Stimulated activated CD4-positive, alpha-beta T cell treated with anti-CD3 and anti-CD28 coated beads, Interleukin-15, amount 100 ng/mL, for 24 hours (primary cell): ENCODE results near the gene GTF2H1.
"Not testable (repeated sequence)": the region's sequence is repeated elsewhere in the genome, so short reads cannot be mapped to it uniquely, and the experiment has no call there.

Experiments
- DNase-seq: peaks from one replicate; pipeline ENCODE4 v3.0.0-alpha.2; 2020

The GTF2H1 gene

GRCh38 chr11:18383388-18384156 lies 61.2 kb downstream of the GTF2H1 start:
- DNase-seq, result peak; percentile 89

DNA sequence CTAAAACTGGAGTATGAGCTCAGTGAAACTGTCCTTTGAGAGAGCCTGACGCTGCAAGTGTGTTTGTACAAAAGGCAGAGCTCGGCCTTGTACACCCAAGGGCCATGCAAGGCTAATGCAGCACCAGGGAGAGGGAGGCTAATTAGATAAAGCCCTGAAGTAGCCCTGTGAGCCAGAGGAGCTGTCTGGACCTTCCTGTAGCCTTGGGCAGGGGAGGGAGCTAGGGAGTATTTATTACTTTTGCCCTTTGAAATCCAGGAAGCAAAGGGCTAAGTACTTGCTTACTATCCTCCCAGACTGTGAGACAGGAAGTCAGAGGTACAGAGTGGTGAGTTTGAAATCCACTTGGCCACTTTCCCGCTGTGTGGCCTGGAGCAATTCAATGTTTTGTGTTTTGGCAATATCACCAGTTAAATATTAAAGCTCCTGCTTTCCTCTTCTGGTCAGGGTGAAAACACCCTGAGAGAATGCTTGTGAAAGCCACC lies 61.8 kb downstream of the GTF2H1 start:
- DNase-seq, result no peak

GRCh38 chr11:18390088-18390487 lies 67.7 kb downstream of the GTF2H1 start:
- no peak for DNase-seq

DNA sequence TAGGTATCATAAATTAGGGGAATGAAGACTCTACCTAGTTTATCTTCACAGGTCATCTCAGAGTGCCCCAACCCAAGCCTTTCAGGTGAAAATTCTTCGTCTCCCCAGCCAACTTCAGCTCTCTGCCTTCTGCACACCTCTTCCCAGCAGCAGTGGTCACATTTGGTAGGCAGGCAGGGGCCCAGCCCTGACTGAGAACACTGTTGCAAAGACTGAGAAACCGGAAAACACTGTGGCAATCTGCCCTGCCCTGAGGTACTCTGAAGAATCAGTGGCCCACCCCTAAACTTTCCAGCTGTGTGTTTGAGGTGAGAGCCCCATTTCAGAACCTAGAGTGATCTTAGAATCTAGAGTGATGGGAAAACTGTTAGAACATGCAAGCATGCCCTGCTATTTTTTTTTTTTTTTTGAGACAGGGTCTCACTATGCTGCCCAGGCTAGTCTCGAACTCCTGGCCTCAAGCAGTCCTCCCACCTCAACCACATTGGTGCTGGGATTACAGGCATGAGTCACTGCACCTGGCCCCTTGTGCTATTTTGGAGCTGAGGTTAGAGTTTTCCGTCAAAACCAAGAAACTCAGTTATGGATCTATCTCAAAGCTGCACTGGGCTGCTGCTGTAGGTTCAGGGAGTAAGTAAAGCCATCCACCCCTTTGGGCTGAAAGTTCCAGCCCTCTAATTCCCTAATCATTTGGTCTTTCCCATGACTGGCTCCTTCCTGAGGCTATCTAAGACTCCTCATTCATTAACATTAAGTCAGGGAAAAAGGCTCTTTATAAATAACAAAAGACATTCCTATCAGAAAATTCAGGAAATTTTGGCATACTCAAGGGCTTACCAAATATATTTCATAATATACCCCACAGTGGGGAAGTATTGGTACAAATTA lies 70.3 kb downstream of the GTF2H1 start:
- DNase-seq, result peak; percentile 50

GRCh38 chr11:18393581-18394274 lies 71.4 kb downstream of the GTF2H1 start:
- peak; percentile 53 for DNase-seq

GRCh38 chr11:18394275-18394927 lies 72.0 kb downstream of the GTF2H1 start, which contains the start of gene LDHA:
TSS of gene LDHA (plus strand) at chr11:18394563. CDS start at chr11:18396843, 2,280 bp downstream.
- peak; percentile 100 for DNase-seq

- DNase-seq, result peak; percentile 47
These were observed 72.8 kb downstream of the GTF2H1 start for GRCh38 chr11:18394928-18395734.

- DNase-seq, result peak; percentile 95
These were observed 73.6 kb downstream of the GTF2H1 start for GRCh38 chr11:18395735-18396504.

DNA sequence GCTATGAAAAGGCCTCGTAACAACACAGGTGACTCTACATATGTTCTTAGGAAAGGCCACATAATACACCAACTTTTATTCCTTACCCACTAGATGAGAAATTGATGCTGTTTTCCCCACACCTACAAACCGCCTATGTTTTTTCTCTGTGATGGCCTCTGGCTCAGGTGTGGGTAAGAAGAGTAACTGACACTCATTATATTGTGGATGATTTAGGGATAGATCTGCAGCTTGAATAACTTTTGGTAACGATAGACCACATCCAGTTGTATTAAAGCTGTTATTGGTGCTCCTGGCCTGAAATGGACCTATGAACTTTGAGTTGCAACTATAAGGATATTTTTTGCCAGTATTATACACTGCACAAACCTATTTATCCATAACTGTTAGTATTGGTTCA lies 75.6 kb downstream of the GTF2H1 start:
- DNase-seq, result no peak

- not testable (repeated sequence) for DNase-seq
These were observed 78.7 kb downstream of the GTF2H1 start for GRCh38 chr11:18401077-18401476.

DNA sequence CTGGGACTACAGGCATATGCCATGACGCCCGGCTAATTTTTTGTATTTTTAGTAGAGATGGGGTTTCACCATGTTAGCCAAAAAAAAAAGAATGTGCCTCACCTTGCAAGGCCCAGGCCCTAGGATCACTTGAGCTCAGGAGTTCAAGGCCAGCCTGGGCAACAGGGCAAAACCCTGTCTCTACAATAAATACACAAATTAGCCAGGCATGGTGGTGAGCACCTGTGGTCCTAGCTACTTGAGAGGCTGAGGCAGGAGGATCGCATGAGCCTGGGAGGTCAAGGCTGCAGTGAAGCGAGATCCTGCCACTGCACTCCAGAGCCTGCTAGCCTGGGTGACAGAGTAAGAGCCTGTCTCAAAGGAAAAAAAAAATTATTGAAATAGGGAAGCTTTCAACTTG lies 81.7 kb downstream of the GTF2H1 start:
- DNase-seq, result no peak

- not testable (repeated sequence) for DNase-seq
These were observed 85.0 kb downstream of the GTF2H1 start for GRCh38 chr11:18407400-18407799.

DNA sequence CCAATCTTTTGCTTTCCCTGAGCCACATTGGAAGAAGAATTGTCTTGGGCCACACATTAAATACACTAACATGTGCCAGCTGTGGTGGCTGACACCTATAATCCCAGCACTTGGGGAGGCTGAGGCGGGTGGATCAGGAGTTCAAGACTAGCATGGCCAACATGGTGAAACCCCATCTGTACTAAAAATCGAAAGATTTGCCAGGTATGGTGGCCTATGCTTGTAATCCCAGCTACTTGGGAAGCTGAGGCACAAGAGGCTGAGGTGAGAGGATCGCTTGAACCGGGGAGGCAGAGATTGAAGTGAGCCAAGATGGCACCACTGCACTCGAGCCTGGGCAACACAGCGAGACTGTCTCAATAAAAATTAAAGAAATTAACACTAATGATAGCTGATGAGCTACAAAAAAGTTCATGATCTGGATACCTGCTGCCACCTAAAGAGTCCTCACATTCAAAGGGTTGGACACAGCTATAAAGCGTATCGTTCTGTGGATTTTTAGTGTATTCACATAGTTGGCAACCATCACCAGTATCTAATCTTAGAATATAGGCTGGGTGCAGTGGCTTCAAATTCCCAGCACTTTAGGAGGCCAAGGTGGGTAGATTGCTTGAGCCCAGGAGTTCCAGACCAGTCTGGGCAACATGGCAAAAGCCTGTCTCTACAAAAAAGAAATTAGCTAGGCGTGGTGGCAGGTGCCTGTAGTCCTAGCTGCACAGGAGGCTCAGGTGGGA lies 86.4 kb downstream of the GTF2H1 start:
- DNase-seq, result peak; percentile 35

DNA sequence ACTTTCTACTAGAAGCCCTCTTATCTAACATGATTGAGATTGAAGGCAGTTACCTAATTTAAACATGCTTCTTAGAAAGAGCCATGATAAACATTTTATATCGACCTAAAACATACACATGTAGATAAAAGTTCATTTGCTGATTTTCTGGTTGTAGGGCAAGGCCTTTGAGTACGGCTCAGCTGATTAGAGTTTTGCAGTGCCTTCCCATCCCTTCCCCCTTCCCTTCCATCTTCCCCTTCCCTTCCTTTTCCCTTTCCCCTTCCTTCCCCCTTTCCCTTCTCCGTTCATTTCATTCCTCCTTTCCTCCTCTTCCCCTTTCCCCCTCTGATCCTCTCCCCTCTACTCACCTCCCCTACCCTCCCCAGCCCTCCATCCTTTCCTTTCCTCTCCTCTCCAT lies 94.1 kb downstream of the GTF2H1 start:
- DNase-seq, result no peak
